GM19023 (cell line): ENCODE data around the gene GRID1.
"Not testable (repeated sequence)": the region's sequence is repeated elsewhere in the genome, so short reads cannot be mapped to it uniquely, and the experiment has no call there.

ENCODE experiments used
- ATAC-seq: cut with Tn5 transposase; IDR thresholded peaks from one replicate; pipeline ENCODE4 v1.9.1; 2021; ENCODE audit warnings: mild to moderate bottlenecking, moderate library complexity; ENCODE audit not compliant: unreplicated experiment

The GRID1 gene

GRCh38 chr10:86099542-86100334, 266.9 kb downstream of the GRID1 start:
- ATAC-seq: no peak

GRCh38 chr10:86098187-86098881, 268.3 kb downstream of the GRID1 start:
- ATAC-seq: no peak

GRCh38 chr10:86095061-86095460, 271.5 kb downstream of the GRID1 start:
- ATAC-seq: not testable (repeated sequence)

- not testable (repeated sequence) for ATAC-seq
Measured at GRCh38 chr10:86092311-86092710, 274.3 kb downstream of the GRID1 start.

GRCh38 chr10:86091216-86091615, 275.4 kb downstream of the GRID1 start:
- no peak for ATAC-seq

GRCh38 chr10:86090807-86091206, 275.8 kb downstream of the GRID1 start:
- ATAC-seq: no peak

GRCh38 chr10:86087716-86088115, 278.9 kb downstream of the GRID1 start:
- no peak for ATAC-seq

GRCh38 chr10:86086418-86086817, 280.2 kb downstream of the GRID1 start:
- ATAC-seq: no peak

- no peak for ATAC-seq
Measured at GRCh38 chr10:86085686-86086085, 280.9 kb downstream of the GRID1 start.

- ATAC-seq: no peak
Measured at GRCh38 chr10:86085136-86085535, 281.5 kb downstream of the GRID1 start.

GRCh38 chr10:86084585-86084984, 282.0 kb downstream of the GRID1 start:
- ATAC-seq: no peak

- no peak for ATAC-seq
Measured at GRCh38 chr10:86083664-86084175, 282.9 kb downstream of the GRID1 start.

- ATAC-seq: no peak
Measured at GRCh38 chr10:86083206-86083605, 283.4 kb downstream of the GRID1 start.

GRCh38 chr10:86082556-86082955, 284.0 kb downstream of the GRID1 start:
- ATAC-seq: no peak

- ATAC-seq: no peak
Measured at GRCh38 chr10:86079088-86079487, 287.5 kb downstream of the GRID1 start.

GRCh38 chr10:86078639-86079035, 288.0 kb downstream of the GRID1 start:
- ATAC-seq: no peak

- ATAC-seq: no peak
Measured at GRCh38 chr10:86077871-86078638, 288.5 kb downstream of the GRID1 start.

GRCh38 chr10:86077271-86077670, 289.3 kb downstream of the GRID1 start:
- ATAC-seq: no peak

- ATAC-seq: not testable (repeated sequence)
Measured at GRCh38 chr10:86076497-86076896, 290.1 kb downstream of the GRID1 start.

GRCh38 chr10:86075512-86075911, 291.1 kb downstream of the GRID1 start:
- ATAC-seq: no peak

- no peak for ATAC-seq
Measured at GRCh38 chr10:86074294-86074693, 292.3 kb downstream of the GRID1 start.
